HEK293T (cell line): ENCODE data around the gene FAM120AOS.

Experiments
- CTCF ChIA-PET: fragments of 350-600 bp; formaldehyde crosslinking; extraction: SDS; loops from one replicate; lab custom pipeline; 2021; ENCODE audit warnings: antibody characterized with exemption, inconsistent platforms; lab: Yijun Ruan, JAX
- POLR2A ChIA-PET: fragments of 350-600 bp; formaldehyde crosslinking; extraction: SDS; loops from one replicate; lab custom pipeline; 2020; ENCODE audit warnings: antibody characterized with exemption, inconsistent platforms; lab: Yijun Ruan, JAX
- DNase-seq: peaks from one replicate; pipeline ENCODE4 v3.0.0; 2012; ENCODE audit warnings: mixed read lengths; ENCODE audit errors: extremely low spot score
- ARNT ChIP-seq: fragments of 450-650 bp; IDR thresholded peaks from 2 replicates; pipeline ENCODE4 v1.6.1; 2017; ENCODE audit warnings: mild to moderate bottlenecking
- BHLHE40 ChIP-seq: fragments of 450-650 bp; IDR thresholded peaks from 2 replicates; pipeline ENCODE4 v1.6.1; 2016; ENCODE audit warnings: mild to moderate bottlenecking, moderate library complexity, borderline replicate concordance
- CTBP1 ChIP-seq: fragments of 450-650 bp; IDR thresholded peaks from 2 replicates; pipeline ENCODE4 v1.6.1; 2016; ENCODE audit warnings: borderline replicate concordance
- ELF4 ChIP-seq: fragments of 450-650 bp; IDR thresholded peaks from 2 replicates; pipeline ENCODE4 v1.6.1; 2017; ENCODE audit warnings: antibody characterized with exemption
- FOXA1 ChIP-seq: fragments of 450-650 bp; IDR thresholded peaks from 2 replicates; pipeline ENCODE4 v1.6.1; 2016; ENCODE audit warnings: mild to moderate bottlenecking
- FOXK2 ChIP-seq: fragments of 450-650 bp; IDR thresholded peaks from 2 replicates; pipeline ENCODE4 v1.6.1; 2016; ENCODE audit warnings: mild to moderate bottlenecking
- FOXM1 ChIP-seq: fragments of 450-650 bp; IDR thresholded peaks from 2 replicates; pipeline ENCODE4 v1.6.1; 2017; ENCODE audit warnings: mild to moderate bottlenecking, borderline replicate concordance
- HDGF ChIP-seq: fragments of 450-650 bp; IDR thresholded peaks from 2 replicates; pipeline ENCODE4 v1.6.1; 2017; ENCODE audit warnings: antibody characterized with exemption, borderline replicate concordance
- L3MBTL2 ChIP-seq: fragments of 450-650 bp; conservative IDR thresholded peaks from 2 replicates; pipeline ENCODE4 v1.6.1; 2016; ENCODE audit warnings: mild to moderate bottlenecking
- LEF1 ChIP-seq: fragments of 450-650 bp; IDR thresholded peaks from 2 replicates; pipeline ENCODE4 v1.6.1; 2017; ENCODE audit warnings: mild to moderate bottlenecking, borderline replicate concordance
- NFRKB ChIP-seq: fragments of 450-650 bp; IDR thresholded peaks from 2 replicates; pipeline ENCODE4 v1.6.1; 2016; ENCODE audit warnings: mild to moderate bottlenecking, moderate library complexity
- PKNOX1 ChIP-seq: fragments of 450-650 bp; IDR thresholded peaks from 2 replicates; pipeline ENCODE4 v1.6.1; 2016
- SP1 ChIP-seq: fragments of 450-650 bp; IDR thresholded peaks from 2 replicates; pipeline ENCODE4 v1.6.1; 2017
- SUZ12 ChIP-seq: fragments of 450-650 bp; IDR thresholded peaks from 2 replicates; pipeline ENCODE4 v1.6.1; 2016; ENCODE audit warnings: mild to moderate bottlenecking
- TARDBP ChIP-seq: fragments of 450-650 bp; IDR thresholded peaks from 2 replicates; pipeline ENCODE4 v1.6.1; 2016
- ZNF384 ChIP-seq: fragments of 450-650 bp; IDR thresholded peaks from 2 replicates; pipeline ENCODE4 v1.6.1; 2016

Gene FAM120AOS

GRCh38 chr9:93461414-93461743 lies 8.0 kb upstream of the FAM120AOS start:
- no peak for TF ChIP-seq HDGF
- TF ChIP-seq FOXK2, result no peak
- no peak for TF ChIP-seq ELF4
- no peak for TF ChIP-seq NFRKB
- TF ChIP-seq PKNOX1, result no peak
- TF ChIP-seq CTBP1, result no peak
- TF ChIP-seq ZNF384, result no peak
- no peak for TF ChIP-seq L3MBTL2
- TF ChIP-seq BHLHE40, result no peak
- no peak for DNase-seq
- CTCF ChIA-PET, result no interaction called here
- POLR2A ChIA-PET, result no interaction called here

GRCh38 chr9:93460689-93461413 lies 7.5 kb upstream of the FAM120AOS start:
- CTCF ChIA-PET, result no interaction called here

GRCh38 chr9:93459432-93459847 lies 6.1 kb upstream of the FAM120AOS start:
- DNase-seq, result no peak
- ChIA-PET CTCF (no interaction called here), POLR2A (no interaction called here)
- TF ChIP-seq PKNOX1 (peak; percentile 79), FOXK2 (no peak)

More at GRCh38 chr9:93460689-93461413, 7.5 kb upstream of the FAM120AOS start:
- DNase-seq, result no peak
- POLR2A ChIA-PET, result no interaction called here
- no peak for TF ChIP-seq L3MBTL2
- no peak for TF ChIP-seq ZNF384
- TF ChIP-seq TARDBP, result no peak
- TF ChIP-seq LEF1, result no peak
- no peak for TF ChIP-seq HDGF

- no peak for TF ChIP-seq CTBP1
- TF ChIP-seq HDGF, result no peak
- no peak for TF ChIP-seq TARDBP
- no peak for TF ChIP-seq FOXA1
- no peak for TF ChIP-seq LEF1
- no peak for TF ChIP-seq SP1
- TF ChIP-seq BHLHE40, result no peak
- no peak for TF ChIP-seq ARNT
- DNase-seq, result no peak
- POLR2A ChIA-PET, result no interaction called here
- CTCF ChIA-PET, result no interaction called here
Observed at GRCh38 chr9:93458712-93459111, 5.3 kb upstream of the FAM120AOS start.

GRCh38 chr9:93457006-93457405 lies 3.6 kb upstream of the FAM120AOS start:
- CTCF ChIA-PET, result interaction anchor here (1.0 kb wide), 1 partner anchor 109 kb away, joined by 4 read pairs; no protein-coding TSS in a partner anchor
- no peak for DNase-seq
- TF ChIP-seq ZNF384 (no peak), CTBP1 (no peak), ELF4 (no peak), TARDBP (no peak), ARNT (no peak), LEF1 (no peak), FOXA1 (no peak), SP1 (no peak), FOXM1 (no peak), L3MBTL2 (no peak), FOXK2 (no peak), NFRKB (no peak), BHLHE40 (no peak), PKNOX1 (no peak), SUZ12 (no peak), HDGF (no peak)
- POLR2A ChIA-PET, result no interaction called here

GRCh38 chr9:93456504-93456903 lies 3.1 kb upstream of the FAM120AOS start:
- CTCF ChIA-PET, result no interaction called here
- POLR2A ChIA-PET, result no interaction called here

GRCh38 chr9:93456022-93456421 lies 2.6 kb upstream of the FAM120AOS start:
- POLR2A ChIA-PET, result no interaction called here
- CTCF ChIA-PET, result interaction anchor here (0.6 kb wide), 1 partner anchor 8 kb away, joined by 3 read pairs; no protein-coding TSS in a partner anchor
- TF ChIP-seq FOXA1 (no peak), NFRKB (no peak), L3MBTL2 (no peak), BHLHE40 (no peak), FOXM1 (no peak), ELF4 (no peak), FOXK2 (no peak), PKNOX1 (no peak), HDGF (no peak), ZNF384 (no peak), LEF1 (no peak)

More at GRCh38 chr9:93456504-93456903, 3.1 kb upstream of the FAM120AOS start:
- no peak for DNase-seq
- TF ChIP-seq SP1 (no peak), ELF4 (no peak), ARNT (no peak), BHLHE40 (no peak), L3MBTL2 (no peak), LEF1 (no peak), NFRKB (no peak)

More at GRCh38 chr9:93456022-93456421, 2.6 kb upstream of the FAM120AOS start:
- DNase-seq, result no peak
